ENCODE results near the gene PSG11. TPM values are rescaled to one million over a fixed set of nuclear protein-coding genes. Genes with fewer than 3 reads are reported as not detected.
A peak's percentile ranks its signal among the peaks of the same experiment; 100 is the strongest.
"Not testable (repeated sequence)": the region's sequence is repeated elsewhere in the genome, so short reads cannot be mapped to it uniquely, and the experiment has no call there.

PSG11 gene
- total and polyA plus RNA-seq, 2 donors from 2014 or later, result not detected

- H3K27ac ChIP-seq (ENCODE audit: low read depth in 2 of 2, low read length in 2 of 2); DNase-seq; H3K4me1 ChIP-seq (ENCODE audit: control insufficient read depth in 2 of 3, insufficient read depth in 2 of 3, low read depth in 1 of 3, low read length in 3 of 3); FAIRE-seq; H3K4me3 ChIP-seq (ENCODE audit: low read length in 3 of 3); H3K27me3 ChIP-seq (ENCODE audit: control insufficient read depth, insufficient read depth, low read length); H3K9me3 ChIP-seq (ENCODE audit: control insufficient read depth in 2 of 3, insufficient read depth in 1 of 3, low read length in 3 of 3); intact Hi-C loops (cut with DNase I); H3K9ac ChIP-seq (ENCODE audit: low read length in 3 of 3); H3K36me3 ChIP-seq (ENCODE audit: control insufficient read depth in 2 of 3, insufficient read depth in 3 of 3, low read length in 3 of 3): not testable (repeated sequence)
Measured at GRCh38 chr19:43043492-43044180, 17.4 kb upstream of the PSG11 start.

- H3K27me3 ChIP-seq (ENCODE audit: control insufficient read depth, insufficient read depth, low read length); H3K9me3 ChIP-seq (ENCODE audit: control insufficient read depth in 2 of 3, insufficient read depth in 1 of 3, low read length in 3 of 3); H3K9ac ChIP-seq (ENCODE audit: low read length in 3 of 3); H3K4me3 ChIP-seq (ENCODE audit: low read length in 3 of 3); FAIRE-seq; H3K4me1 ChIP-seq (ENCODE audit: control insufficient read depth in 2 of 3, insufficient read depth in 2 of 3, low read depth in 1 of 3, low read length in 3 of 3); intact Hi-C loops (cut with DNase I); H3K36me3 ChIP-seq (ENCODE audit: control insufficient read depth in 2 of 3, insufficient read depth in 3 of 3, low read length in 3 of 3); DNase-seq; H3K27ac ChIP-seq (ENCODE audit: low read depth in 2 of 2, low read length in 2 of 2): not testable (repeated sequence)
Measured at GRCh38 chr19:43031645-43032044, 5.4 kb upstream of the PSG11 start.

- H3K9ac ChIP-seq (ENCODE audit: low read length in 3 of 3), result no peak overlapping the region
- no peak overlapping the region for H3K4me3 ChIP-seq (ENCODE audit: low read length in 3 of 3)
- FAIRE-seq (no peak), DNase-seq (no peak)
- H3K4me1 ChIP-seq (ENCODE audit: control insufficient read depth in 2 of 3, insufficient read depth in 2 of 3, low read depth in 1 of 3, low read length in 3 of 3), result no peaks in the 10 kb centered on the region
- no peaks in the 10 kb centered on the region for H3K36me3 ChIP-seq (ENCODE audit: control insufficient read depth in 2 of 3, insufficient read depth in 3 of 3, low read length in 3 of 3)
- H3K27me3 ChIP-seq (ENCODE audit: control insufficient read depth, insufficient read depth, low read length), result no peaks in the 10 kb centered on the region
- H3K9me3 ChIP-seq (ENCODE audit: control insufficient read depth in 2 of 3, insufficient read depth in 1 of 3, low read length in 3 of 3), result no peaks in the 10 kb centered on the region
- no peak for TF ChIP-seq CTCF (IDR thresholded peaks at IDR 0.05; ENCODE audit: borderline replicate concordance, extremely low read depth, insufficient read depth)
- intact Hi-C loops (cut with DNase I), result no loop called here
- no peak overlapping the region for H3K27ac ChIP-seq (ENCODE audit: low read depth in 2 of 2, low read length in 2 of 2)
Measured at GRCh38 chr19:43028866-43029265, 2.6 kb upstream of the PSG11 start.

GRCh38 chr19:43027985-43028384, 1.7 kb upstream of the PSG11 start:
- FAIRE-seq; H3K4me3 ChIP-seq (ENCODE audit: low read length in 3 of 3); H3K27me3 ChIP-seq (ENCODE audit: control insufficient read depth, insufficient read depth, low read length); H3K9ac ChIP-seq (ENCODE audit: low read length in 3 of 3); H3K36me3 ChIP-seq (ENCODE audit: control insufficient read depth in 2 of 3, insufficient read depth in 3 of 3, low read length in 3 of 3); H3K4me1 ChIP-seq (ENCODE audit: control insufficient read depth in 2 of 3, insufficient read depth in 2 of 3, low read depth in 1 of 3, low read length in 3 of 3); H3K9me3 ChIP-seq (ENCODE audit: control insufficient read depth in 2 of 3, insufficient read depth in 1 of 3, low read length in 3 of 3); H3K27ac ChIP-seq (ENCODE audit: low read depth in 2 of 2, low read length in 2 of 2); intact Hi-C loops (cut with DNase I): not testable (repeated sequence)
- DNase-seq, result peak in 1 of 5 donors; percentile 39

GRCh38 chr19:43027061-43027460, 792 bp upstream of the PSG11 start:
- H3K4me3 ChIP-seq (ENCODE audit: low read length in 3 of 3); intact Hi-C loops (cut with DNase I); H3K27me3 ChIP-seq (ENCODE audit: control insufficient read depth, insufficient read depth, low read length); H3K27ac ChIP-seq (ENCODE audit: low read depth in 2 of 2, low read length in 2 of 2); H3K9ac ChIP-seq (ENCODE audit: low read length in 3 of 3); H3K9me3 ChIP-seq (ENCODE audit: control insufficient read depth in 2 of 3, insufficient read depth in 1 of 3, low read length in 3 of 3); H3K36me3 ChIP-seq (ENCODE audit: control insufficient read depth in 2 of 3, insufficient read depth in 3 of 3, low read length in 3 of 3); DNase-seq; H3K4me1 ChIP-seq (ENCODE audit: control insufficient read depth in 2 of 3, insufficient read depth in 2 of 3, low read depth in 1 of 3, low read length in 3 of 3); FAIRE-seq: not testable (repeated sequence)

GRCh38 chr19:43022098-43022497, 4.2 kb downstream of the PSG11 start:
- H3K9me3 ChIP-seq (ENCODE audit: control insufficient read depth in 2 of 3, insufficient read depth in 1 of 3, low read length in 3 of 3); H3K9ac ChIP-seq (ENCODE audit: low read length in 3 of 3); FAIRE-seq; H3K27ac ChIP-seq (ENCODE audit: low read depth in 2 of 2, low read length in 2 of 2); H3K4me1 ChIP-seq (ENCODE audit: control insufficient read depth in 2 of 3, insufficient read depth in 2 of 3, low read depth in 1 of 3, low read length in 3 of 3); DNase-seq; H3K4me3 ChIP-seq (ENCODE audit: low read length in 3 of 3); intact Hi-C loops (cut with DNase I); H3K36me3 ChIP-seq (ENCODE audit: control insufficient read depth in 2 of 3, insufficient read depth in 3 of 3, low read length in 3 of 3); H3K27me3 ChIP-seq (ENCODE audit: control insufficient read depth, insufficient read depth, low read length): not testable (repeated sequence)

GRCh38 chr19:43021629-43022028, 4.6 kb downstream of the PSG11 start:
- H3K27ac ChIP-seq (ENCODE audit: low read depth in 2 of 2, low read length in 2 of 2); DNase-seq; H3K27me3 ChIP-seq (ENCODE audit: control insufficient read depth, insufficient read depth, low read length); H3K9ac ChIP-seq (ENCODE audit: low read length in 3 of 3); H3K4me1 ChIP-seq (ENCODE audit: control insufficient read depth in 2 of 3, insufficient read depth in 2 of 3, low read depth in 1 of 3, low read length in 3 of 3); intact Hi-C loops (cut with DNase I); H3K4me3 ChIP-seq (ENCODE audit: low read length in 3 of 3); H3K9me3 ChIP-seq (ENCODE audit: control insufficient read depth in 2 of 3, insufficient read depth in 1 of 3, low read length in 3 of 3); FAIRE-seq; H3K36me3 ChIP-seq (ENCODE audit: control insufficient read depth in 2 of 3, insufficient read depth in 3 of 3, low read length in 3 of 3): not testable (repeated sequence)

- H3K27me3 ChIP-seq (ENCODE audit: control insufficient read depth, insufficient read depth, low read length); H3K4me3 ChIP-seq (ENCODE audit: low read length in 3 of 3); H3K36me3 ChIP-seq (ENCODE audit: control insufficient read depth in 2 of 3, insufficient read depth in 3 of 3, low read length in 3 of 3); intact Hi-C loops (cut with DNase I); FAIRE-seq; H3K9ac ChIP-seq (ENCODE audit: low read length in 3 of 3); H3K9me3 ChIP-seq (ENCODE audit: control insufficient read depth in 2 of 3, insufficient read depth in 1 of 3, low read length in 3 of 3); H3K4me1 ChIP-seq (ENCODE audit: control insufficient read depth in 2 of 3, insufficient read depth in 2 of 3, low read depth in 1 of 3, low read length in 3 of 3); H3K27ac ChIP-seq (ENCODE audit: low read depth in 2 of 2, low read length in 2 of 2): not testable (repeated sequence)
- peak in 1 of 5 donors; percentile 25 for DNase-seq
Measured at GRCh38 chr19:43019588-43019987, 6.7 kb downstream of the PSG11 start.
